ENCODE results near the gene SEMA4D.

The SEMA4D gene

GRCh38 chr9:89497978-89498851 is at the start of gene SEMA4D:
SEMA4D (minus strand) TSS chr9:89498113; CDS start chr9:89405456, 92,657 bp downstream.
- peak; percentile 22 for DNase-seq (ENCODE audit: low read depth)
- no peak for TF ChIP-seq CTCF (conservative IDR thresholded peaks at IDR 0.05; ENCODE audit: low read depth, low read length)

GRCh38 chr9:89547000-89547399 is 49.1 kb upstream of the SEMA4D start:
- no peak for DNase-seq (ENCODE audit: low read depth)
- no peak for TF ChIP-seq CTCF (conservative IDR thresholded peaks at IDR 0.05; ENCODE audit: low read depth, low read length)
- no peak overlapping the region for H3K4me3 ChIP-seq (ENCODE audit: low read depth, low read length)

More at GRCh38 chr9:89497978-89498851, at the start of gene SEMA4D:
- H3K4me3 ChIP-seq (ENCODE audit: low read depth, low read length): peak within 1 kb of the TSS; percentile 43

- H3K4me3 ChIP-seq (ENCODE audit: low read depth, low read length): no peak overlapping the region
- no peak for TF ChIP-seq CTCF (conservative IDR thresholded peaks at IDR 0.05; ENCODE audit: low read depth, low read length)
Observed at GRCh38 chr9:89544279-89544661, 46.4 kb upstream of the SEMA4D start.

GRCh38 chr9:89543621-89544278 is 45.8 kb upstream of the SEMA4D start:
- no peak for DNase-seq (ENCODE audit: low read depth)
- no peak for TF ChIP-seq CTCF (conservative IDR thresholded peaks at IDR 0.05; ENCODE audit: low read depth, low read length)
- H3K4me3 ChIP-seq (ENCODE audit: low read depth, low read length): no peak overlapping the region

More at GRCh38 chr9:89544279-89544661, 46.4 kb upstream of the SEMA4D start:
- DNase-seq (ENCODE audit: low read depth): no peak

- no peak for DNase-seq (ENCODE audit: low read depth)
- no peak for TF ChIP-seq CTCF (conservative IDR thresholded peaks at IDR 0.05; ENCODE audit: low read depth, low read length)
Observed at GRCh38 chr9:89543111-89543510, 45.2 kb upstream of the SEMA4D start.

GRCh38 chr9:89542401-89543021 is 44.6 kb upstream of the SEMA4D start:
- TF ChIP-seq CTCF (conservative IDR thresholded peaks at IDR 0.05; ENCODE audit: low read depth, low read length): no peak
- no peak for DNase-seq (ENCODE audit: low read depth)
- no peak overlapping the region for H3K4me3 ChIP-seq (ENCODE audit: low read depth, low read length)

More at GRCh38 chr9:89543111-89543510, 45.2 kb upstream of the SEMA4D start:
- H3K4me3 ChIP-seq (ENCODE audit: low read depth, low read length): no peak overlapping the region

All from choroid plexus epithelial cell (primary cell).